NCI-H526 (cell line): ENCODE results near the gene UBE2G1.
A peak's percentile ranks its signal among the peaks of the same experiment; 100 is the strongest.
"Not testable (repeated sequence)": the region's sequence is repeated elsewhere in the genome, so short reads cannot be mapped to it uniquely, and the experiment has no call there.

Experiments
- DNase-seq, 2 experiments: peaks; one replicate each; lab custom pipeline; 2025; lab: John Stamatoyannopoulos, UW

UBE2G1 gene

GRCh38 chr17:4301066-4301465 is 65.4 kb downstream of the UBE2G1 start:
- DNase-seq, result no peak

DNA sequence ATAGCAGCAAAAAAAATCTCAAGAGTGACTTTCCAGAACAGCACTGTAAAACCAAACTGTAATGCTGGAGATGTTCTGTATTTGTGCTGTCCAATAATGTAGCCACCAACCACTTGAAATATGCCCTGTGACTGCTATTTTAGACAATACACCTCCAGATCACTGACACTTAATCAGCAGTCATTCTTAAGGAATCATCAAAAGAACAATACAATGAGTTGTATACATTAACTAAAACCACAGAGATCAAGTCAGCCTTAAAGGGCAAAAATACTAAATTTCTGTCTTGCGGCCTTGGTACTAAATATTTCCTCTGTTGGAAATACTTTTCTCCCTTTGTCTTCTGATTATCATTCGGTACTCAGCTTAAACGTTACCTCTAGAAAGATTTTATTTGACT is 69.1 kb downstream of the UBE2G1 start:
- DNase-seq, result no peak

- no peak for DNase-seq
These were observed 70.8 kb downstream of the UBE2G1 start for GRCh38 chr17:4295686-4296085.

DNA sequence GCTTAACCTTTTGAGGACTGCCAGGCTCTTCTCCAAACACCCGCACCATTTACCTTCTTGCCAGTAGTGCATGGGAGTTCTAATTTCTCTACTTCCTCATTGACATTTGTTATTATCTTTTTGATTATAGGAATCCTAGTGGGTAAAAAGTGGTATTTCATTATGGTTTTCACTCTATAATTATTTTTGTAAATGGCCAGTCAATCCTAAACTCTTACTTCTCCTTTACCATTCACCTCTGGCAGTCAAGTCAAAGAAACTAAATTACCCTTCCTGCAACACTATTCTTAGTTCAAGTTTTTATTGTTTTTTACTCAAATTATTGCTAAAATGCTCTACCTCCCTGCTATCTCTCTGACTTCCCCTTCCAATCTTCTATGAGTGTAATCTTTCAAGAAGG is 72.9 kb downstream of the UBE2G1 start:
- DNase-seq, result no peak

DNA sequence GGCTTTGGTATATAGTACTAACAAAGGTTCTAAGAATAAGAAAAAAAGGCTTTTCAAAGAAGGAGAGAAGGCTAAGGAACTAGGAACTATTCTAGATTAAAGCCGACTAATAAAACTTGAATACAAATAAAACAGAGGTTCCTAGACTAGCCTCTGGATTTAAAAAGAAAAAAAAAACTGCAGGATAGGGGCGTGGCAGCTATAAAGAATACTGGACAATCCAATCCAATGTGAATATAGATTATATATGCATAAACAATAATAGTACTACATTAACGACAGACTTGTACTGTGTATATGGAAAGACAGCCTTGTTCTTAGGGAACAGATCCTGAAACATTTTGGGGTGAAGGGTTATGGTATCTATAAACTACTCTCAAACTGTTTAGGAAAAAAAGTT is 78.8 kb downstream of the UBE2G1 start:
- no peak for DNase-seq

DNA sequence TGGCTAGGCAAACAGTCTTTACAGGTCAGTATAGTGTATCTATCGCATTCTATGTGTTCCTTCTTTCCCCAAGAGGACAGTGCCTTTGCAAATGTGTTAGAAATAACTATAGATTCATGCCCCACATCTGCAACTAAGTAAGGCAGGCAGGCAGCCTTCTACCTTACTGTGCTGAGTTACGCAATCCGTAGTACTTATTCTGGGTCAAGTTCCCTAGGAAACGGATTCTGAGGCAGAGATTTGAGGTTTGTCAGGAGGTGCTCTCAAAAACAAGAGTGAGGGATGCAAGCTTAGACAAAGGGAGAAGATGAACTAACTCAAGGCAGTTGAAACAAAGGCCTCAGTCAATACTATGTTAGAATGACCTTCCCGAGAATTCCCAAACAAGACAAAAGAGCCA is 90.0 kb downstream of the UBE2G1 start:
- no peak for DNase-seq

GRCh38 chr17:4272972-4273368 is 93.5 kb downstream of the UBE2G1 start:
- no peak for DNase-seq

DNA sequence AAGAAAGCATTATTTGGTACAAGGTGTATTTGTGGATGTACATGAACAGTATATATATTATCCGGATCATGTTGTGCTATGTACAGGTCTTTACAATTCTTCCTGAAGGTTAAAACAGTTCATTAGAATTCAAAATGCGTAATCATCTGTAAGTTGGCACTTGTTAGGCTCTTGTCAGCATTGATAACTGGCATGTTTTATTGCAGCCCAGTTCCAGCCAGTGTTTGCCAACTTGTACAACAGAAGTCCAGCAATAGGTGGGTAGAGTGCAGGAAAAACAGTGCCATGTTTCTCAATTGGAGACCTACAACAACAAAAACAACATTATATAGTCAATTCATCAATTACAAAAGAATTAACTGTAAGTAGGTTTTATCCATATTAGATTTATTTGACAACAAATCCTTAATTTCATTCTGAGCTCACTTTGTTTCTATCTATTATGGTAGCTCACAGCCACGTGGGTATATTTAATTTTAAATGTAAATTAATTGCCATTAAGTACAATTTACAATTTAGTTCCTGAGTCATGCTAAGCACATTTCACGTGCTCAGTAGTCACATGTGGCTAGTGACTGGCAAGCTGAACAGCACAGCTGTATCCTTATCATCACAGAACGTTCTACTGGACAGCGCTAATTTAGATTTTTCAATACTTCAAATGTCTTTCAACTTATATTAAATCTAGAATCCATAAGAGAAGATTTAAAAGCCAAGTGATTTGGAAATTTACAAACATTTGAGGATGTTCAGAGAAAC is 94.1 kb downstream of the UBE2G1 start:
- no peak for DNase-seq

DNA sequence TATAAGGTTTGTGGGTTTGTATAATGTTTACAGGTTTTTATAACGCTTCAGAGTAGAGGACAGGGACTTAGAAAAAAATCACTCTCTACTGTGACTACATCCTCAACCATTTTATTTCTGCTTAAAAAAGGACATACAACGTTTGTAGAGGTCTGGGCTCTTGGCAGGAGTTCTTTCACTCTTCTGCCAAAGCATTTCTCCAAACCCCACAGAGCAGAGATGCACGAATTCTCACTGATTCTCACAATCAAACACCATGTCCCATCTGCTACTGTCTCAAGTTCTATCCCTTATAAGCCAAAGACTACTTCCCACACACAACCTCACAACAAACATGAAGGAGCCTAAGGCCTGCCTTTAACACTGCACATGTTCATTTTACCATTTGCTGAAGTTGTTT is 95.7 kb downstream of the UBE2G1 start:
- no peak for DNase-seq

- DNase-seq, result no peak
These were observed 96.6 kb downstream of the UBE2G1 start for GRCh38 chr17:4269915-4270314.

- DNase-seq, result no peak
These were observed 99.1 kb downstream of the UBE2G1 start for GRCh38 chr17:4267402-4267801.

DNA sequence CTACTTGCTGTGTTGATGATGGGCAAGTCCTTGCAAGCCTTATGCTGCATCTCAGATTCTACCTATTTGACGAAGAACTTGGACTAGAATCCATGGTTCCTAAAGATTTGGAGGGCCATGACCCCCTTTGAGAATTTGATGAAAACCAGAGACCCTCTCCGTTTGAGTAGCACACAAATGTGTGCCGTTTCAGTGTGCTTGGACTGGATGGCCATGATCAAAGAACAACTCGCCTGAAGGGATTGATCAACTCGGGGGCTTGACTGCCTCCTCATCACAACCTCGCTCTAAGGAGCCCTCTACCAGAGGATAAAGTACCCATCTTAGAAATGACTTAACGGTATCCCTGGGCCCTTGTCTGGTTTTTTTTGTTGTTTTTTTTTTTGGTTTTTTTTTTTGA is 99.9 kb downstream of the UBE2G1 start:
- no peak for DNase-seq

DNA sequence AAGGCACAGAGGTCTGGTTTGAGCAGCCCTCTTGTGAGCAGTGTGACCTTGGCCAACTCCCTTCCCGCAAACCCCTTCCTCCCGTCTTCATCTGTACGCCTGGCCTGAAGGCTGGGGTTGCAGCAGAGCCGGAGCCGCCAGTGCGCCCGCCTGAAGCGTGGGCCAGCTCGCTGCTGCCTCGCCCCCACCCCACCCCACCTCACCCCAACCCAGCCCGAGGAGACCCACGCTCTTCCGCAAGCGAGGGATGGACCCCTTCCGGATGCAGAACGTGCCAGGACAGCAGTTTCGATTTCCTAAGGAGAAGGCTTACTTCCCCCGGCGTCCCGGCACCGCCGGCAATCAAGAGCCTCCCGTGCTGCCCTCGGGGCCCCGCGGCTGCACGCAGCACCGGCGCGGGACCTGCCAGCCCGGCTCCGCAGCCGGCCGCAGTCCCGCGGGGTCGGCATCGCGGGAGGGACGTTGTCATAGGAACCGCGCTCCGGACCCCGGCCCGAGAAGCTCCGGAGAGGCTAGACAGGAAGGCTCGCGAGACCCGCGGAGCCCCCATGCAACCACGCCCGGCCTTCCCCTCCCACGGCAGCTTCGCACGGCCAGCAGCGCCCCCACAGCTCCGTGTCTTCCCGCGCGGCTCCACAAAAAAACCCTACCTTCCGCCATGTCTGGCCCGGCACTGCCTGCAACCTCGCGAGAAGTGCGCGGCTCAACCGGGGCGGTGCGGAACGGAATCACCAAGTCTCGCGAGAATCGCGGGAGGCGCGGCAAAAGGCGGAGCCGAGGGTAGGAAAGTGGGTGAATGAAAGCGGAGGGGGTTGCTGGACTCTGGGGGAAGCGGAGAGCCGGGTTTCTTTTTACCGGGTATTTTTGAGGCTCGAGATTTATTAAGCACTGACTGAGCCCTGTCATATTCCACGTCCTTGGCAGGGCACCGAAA is 102.9 kb downstream of the UBE2G1 start, which contains the start of gene ANKFY1:
Gene ANKFY1, minus strand, starts transcription at position 698 of the 934 bp plus-strand sequence. Its CDS starts 38 bp downstream, at position 660.
- peak; percentile 80 to 88 for DNase-seq

- DNase-seq, result peak in 1 of 2 experiments; percentile 3
These were observed 103.8 kb downstream of the UBE2G1 start for GRCh38 chr17:4262703-4263102.

DNA sequence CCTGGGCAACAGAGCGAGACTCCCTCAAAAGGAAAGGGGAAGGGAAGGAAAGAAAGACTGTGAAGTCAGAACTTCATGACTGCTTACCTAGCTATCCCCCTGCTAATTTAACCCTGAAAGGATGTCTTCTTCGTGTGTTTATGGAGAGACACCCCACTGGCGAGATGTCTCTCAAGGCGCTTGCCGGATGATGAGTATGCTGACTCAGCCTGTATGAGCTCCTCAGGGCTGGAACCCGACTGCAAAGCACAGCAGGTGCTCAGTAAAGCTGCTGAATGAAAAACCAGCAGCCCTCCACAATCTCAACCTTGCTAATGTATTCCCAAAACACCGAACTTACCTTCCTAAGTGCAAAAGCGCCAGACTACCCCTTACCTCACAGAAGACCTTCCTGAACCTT is 105.0 kb downstream of the UBE2G1 start:
- DNase-seq, result no peak

GRCh38 chr17:4258867-4259266 is 107.6 kb downstream of the UBE2G1 start:
- no peak for DNase-seq

DNA sequence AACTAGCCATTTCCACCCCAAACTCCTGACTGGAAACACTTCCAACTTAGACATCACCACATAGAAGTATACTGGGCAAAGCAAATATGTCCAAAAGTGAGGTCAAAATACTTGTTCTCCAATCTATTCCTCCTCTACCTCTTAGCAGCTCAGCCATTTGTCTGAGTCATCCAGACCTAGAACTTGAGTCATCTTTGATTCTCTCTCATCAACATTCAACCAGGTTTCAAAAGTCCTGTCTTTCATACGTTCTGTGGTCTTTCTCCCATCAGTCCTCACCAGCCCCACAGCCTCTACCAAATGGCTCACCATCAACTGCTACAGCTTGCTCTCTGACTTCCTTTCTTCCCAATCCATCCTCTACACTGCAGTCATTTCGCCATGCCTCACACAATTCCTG is 109.5 kb downstream of the UBE2G1 start:
- no peak for DNase-seq

DNA sequence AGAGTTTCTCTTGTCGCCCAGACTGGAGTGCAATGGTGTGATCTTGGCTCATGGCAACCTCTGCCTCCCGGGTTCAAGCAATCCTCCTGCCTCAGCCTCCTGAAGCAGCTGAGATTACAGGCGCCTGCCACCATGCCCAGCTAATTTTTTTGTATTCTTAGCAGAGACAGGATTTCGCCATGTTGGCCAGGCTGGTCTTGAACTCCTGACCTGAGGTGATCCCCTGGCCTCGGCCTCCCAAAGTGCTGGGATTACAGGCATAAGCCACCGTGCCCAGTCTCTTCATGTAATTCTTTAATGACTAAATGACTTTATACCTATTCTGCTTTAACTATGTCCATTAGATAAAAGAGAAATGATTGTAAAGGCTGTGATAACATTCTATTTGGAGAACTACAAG is 111.2 kb downstream of the UBE2G1 start:
- DNase-seq, result not testable (repeated sequence)

DNA sequence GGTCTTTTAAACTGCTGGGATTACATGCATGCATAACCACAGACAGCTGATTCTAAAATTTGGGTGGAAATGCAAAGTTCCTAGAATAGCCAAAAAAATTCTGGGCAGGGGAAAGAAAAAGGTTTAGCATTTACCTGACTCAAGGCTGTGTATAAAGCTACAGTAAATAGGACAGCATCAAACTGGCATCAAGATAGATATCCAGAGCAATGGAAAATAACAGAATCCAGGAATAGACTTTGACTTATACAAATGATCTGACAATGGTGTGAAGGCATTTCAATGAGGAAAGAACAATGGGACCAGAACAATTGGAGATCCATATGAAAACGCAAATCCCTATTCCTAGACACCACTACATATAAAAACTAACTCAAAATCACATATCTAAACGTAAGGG is 115.6 kb downstream of the UBE2G1 start:
- DNase-seq, result no peak

GRCh38 chr17:4249452-4250029 is 116.9 kb downstream of the UBE2G1 start:
- peak in 1 of 2 experiments; percentile 37 for DNase-seq

DNA sequence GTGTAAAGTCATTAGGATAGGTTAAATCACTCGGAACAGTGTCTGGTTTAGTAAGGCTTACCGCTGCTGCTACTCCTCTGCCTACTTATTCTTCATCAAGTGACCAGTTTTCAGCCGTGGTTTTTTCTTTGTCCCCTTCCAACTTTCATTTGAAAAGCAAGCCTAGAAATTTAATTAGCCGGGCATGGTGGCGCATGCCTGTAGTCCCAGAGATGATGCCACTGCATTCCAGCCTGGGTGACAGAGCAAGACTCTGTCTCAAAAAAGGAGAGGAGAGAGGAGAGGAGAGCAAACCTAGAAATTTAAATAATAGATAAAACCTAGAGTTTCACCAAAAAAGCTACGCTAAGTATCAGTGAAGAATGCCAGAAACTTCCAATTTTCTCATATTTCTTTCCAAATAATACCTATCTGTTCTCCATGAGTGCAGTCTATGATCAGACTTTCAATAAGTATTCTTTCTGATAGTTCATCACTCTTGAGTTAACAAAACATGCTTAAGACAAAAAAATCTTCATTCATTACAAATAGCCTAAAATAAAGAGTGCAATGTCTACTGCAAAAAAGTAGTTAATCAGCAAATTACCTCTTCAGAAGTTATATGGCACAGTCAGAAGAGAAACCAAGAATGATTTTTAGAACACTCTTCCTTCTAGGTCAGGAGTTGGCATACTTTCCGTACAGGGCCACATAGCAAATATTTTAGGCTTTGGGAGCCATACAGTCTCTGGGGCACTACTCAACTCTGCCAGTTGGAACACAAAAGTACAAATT is 117.8 kb downstream of the UBE2G1 start:
- DNase-seq, result no peak

DNA sequence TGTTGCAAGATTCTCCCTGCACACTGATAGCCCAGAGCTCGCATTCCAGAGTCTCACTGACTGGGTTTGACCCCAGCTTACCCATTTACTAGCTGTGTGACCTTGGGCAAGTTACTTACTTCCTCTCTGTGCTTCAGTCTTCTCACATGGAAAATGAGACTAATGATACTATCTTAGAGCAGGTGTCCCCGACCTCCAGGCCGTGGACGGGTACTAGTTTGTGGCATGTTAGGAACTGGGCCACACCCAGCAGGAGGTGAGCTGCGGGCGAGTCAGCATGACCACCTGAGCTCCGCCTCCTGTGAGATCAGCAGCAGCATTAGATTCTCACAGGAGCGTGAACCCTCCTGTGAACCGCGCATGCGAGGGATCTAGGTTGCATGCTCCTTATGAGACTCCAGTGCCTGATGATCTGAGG is 118.5 kb downstream of the UBE2G1 start:
- DNase-seq, result no peak
